ENCODE data around the gene AGMO. TPM values are rescaled to one million over a fixed set of nuclear protein-coding genes. Genes with fewer than 3 reads are reported as not detected.

The AGMO gene
- total RNA-seq, 2 donors from 2014 or later: 0.27 to 13.5 TPM

DNA sequence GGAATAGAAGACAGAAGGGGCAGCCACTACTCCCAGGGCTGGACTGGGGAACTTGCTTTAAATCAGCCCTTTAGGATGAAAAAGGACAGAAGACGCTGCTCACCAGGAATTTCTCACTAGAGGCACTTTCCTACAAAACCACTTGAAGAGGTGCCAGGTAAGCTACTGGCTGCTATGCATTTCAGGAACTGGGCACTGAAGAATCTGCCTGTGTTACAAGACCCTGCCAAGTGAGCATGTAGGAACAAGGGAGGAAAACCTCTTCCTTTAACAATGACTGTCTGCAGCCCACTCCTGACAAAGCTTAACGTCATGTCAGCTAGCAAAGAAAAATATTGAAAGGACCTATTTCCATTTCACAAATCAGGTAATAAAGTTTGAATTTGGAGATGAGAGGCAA, 5.8 kb upstream of the AGMO start:
- Histone ChIP-seq H3K4me1 (replicated peaks) (no peaks in the 10 kb centered on the region), H3K36me3 (no peaks in the 10 kb centered on the region), H3K27me3 (replicated peaks; ENCODE audit: insufficient read depth) (no peaks in the 10 kb centered on the region), H3K9me3 (no peaks in the 10 kb centered on the region), H3K4me3 (no peak overlapping the region), H3K27ac (no peak overlapping the region)
- intact Hi-C loops (cut with DNase I): no loop called here
- DNase-seq (ENCODE audit: low spot score): peak; percentile 7
- WGBS: 22% methylated on average over 2 of the region's 2 CpGs
- no peak for TF ChIP-seq CTCF (IDR thresholded peaks at IDR 0.05)
- TF ChIP-seq POLR2A (IDR thresholded peaks at IDR 0.05): no peak
- no peak for TF ChIP-seq POLR2AphosphoS5 (IDR thresholded peaks at IDR 0.05)

DNA sequence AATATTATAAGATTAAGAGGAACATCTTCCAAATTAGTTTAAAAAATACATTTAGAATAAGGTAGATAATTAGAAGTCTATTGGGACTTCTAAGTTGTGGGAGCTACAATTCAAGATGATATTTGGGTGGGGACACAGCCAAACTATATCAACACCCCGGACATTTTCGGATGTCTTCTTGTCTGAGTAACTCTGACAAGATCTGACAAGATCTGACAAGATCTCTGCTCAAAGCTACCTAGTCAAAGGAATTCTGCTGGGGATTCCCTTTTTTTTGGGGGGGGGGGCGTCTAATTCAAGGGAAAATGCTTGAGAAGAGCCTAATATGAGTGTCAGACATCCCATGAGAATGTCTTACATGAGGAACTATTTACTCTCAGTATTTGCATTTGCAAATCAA, 5.2 kb upstream of the AGMO start:
- Histone ChIP-seq H3K9me3 (no peaks in the 10 kb centered on the region), H3K4me3 (no peak overlapping the region), H3K27ac (no peak overlapping the region), H3K27me3 (replicated peaks; ENCODE audit: insufficient read depth) (no peaks in the 10 kb centered on the region), H3K4me1 (replicated peaks) (no peaks in the 10 kb centered on the region), H3K36me3 (no peaks in the 10 kb centered on the region)
- DNase-seq (ENCODE audit: low spot score): no peak
- no peak for TF ChIP-seq POLR2AphosphoS5 (IDR thresholded peaks at IDR 0.05)
- TF ChIP-seq POLR2A (IDR thresholded peaks at IDR 0.05): no peak
- no peak for TF ChIP-seq CTCF (IDR thresholded peaks at IDR 0.05)
- intact Hi-C loops (cut with DNase I): no loop called here
- 50% methylated on average over 3 of the region's 3 CpGs for WGBS

GRCh38 chr7:15566476-15566875, 4.7 kb upstream of the AGMO start:
- WGBS: 75% methylated on average over 5 of the region's 5 CpGs
- no peaks in the 10 kb centered on the region for H3K9me3 ChIP-seq
- no peak overlapping the region for H3K27ac ChIP-seq
- no peaks in the 10 kb centered on the region for H3K36me3 ChIP-seq
- TF ChIP-seq POLR2AphosphoS5 (IDR thresholded peaks at IDR 0.05): no peak
- TF ChIP-seq CTCF (IDR thresholded peaks at IDR 0.05): no peak
- no peak for DNase-seq (ENCODE audit: low spot score)
- no peak overlapping the region for H3K4me3 ChIP-seq
- no peaks in the 10 kb centered on the region for H3K4me1 ChIP-seq (replicated peaks)
- intact Hi-C loops (cut with DNase I): no loop called here
- H3K27me3 ChIP-seq (replicated peaks; ENCODE audit: insufficient read depth): no peaks in the 10 kb centered on the region

DNA sequence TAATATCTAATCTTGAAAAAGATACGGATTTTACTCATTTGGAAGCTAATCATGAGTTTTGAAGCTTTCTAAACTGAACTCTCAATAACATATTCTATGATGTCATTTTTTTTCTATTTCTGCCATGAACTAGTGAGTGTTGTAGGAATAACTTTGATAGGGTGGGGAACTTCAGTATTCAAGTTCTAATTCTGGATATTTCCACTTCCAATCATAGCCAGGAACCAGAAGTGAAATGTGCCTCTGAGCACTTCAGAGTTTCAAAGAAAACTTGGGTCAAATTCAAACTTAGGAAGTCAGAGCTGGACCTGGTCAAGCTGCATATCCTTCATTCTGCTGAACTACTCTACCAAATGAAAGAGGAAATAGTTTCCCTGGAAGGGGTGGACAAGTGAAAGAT, 847 bp downstream of the AGMO start:
- Histone ChIP-seq H3K27me3 (replicated peaks; ENCODE audit: insufficient read depth) (no peaks in the 10 kb centered on the region), H3K9me3 (no peaks in the 10 kb centered on the region), H3K4me1 (replicated peaks) (no peaks in the 10 kb centered on the region), H3K36me3 (no peaks in the 10 kb centered on the region), H3K4me3 (no peak overlapping the region), H3K27ac (no peak overlapping the region)
- TF ChIP-seq POLR2AphosphoS5 (IDR thresholded peaks at IDR 0.05) (no peak), POLR2A (IDR thresholded peaks at IDR 0.05) (no peak), CTCF (IDR thresholded peaks at IDR 0.05) (no peak)
- 86% methylated on average over 1 of the region's 1 CpG for WGBS
- DNase-seq (ENCODE audit: low spot score): no peak
- intact Hi-C loops (cut with DNase I): no loop called here

DNA sequence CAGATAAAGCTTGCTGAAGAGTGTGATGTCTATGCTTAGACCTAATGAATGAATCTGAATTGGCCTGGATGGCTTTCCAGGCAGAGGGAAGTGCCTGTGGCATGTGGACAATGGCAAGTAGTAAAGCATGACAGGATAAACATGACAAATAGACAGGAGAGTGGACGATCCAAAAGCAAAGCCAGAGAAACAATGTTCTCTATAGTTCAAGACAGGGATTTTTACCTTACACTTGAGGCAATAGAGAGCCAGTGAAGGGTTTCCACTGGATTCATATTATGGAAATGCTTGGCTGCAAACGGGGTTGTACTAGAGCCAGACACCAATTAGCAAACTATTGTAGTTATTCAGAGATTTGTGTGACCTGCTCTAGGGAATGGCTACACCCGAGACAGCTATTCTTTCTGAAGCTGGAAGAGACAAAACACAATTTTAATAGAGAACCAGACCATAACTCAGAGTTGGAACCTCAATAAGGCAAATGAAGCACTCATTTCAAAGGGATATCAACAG, 2.3 kb downstream of the AGMO start:
- Histone ChIP-seq H3K4me1 (replicated peaks) (no peaks in the 10 kb centered on the region), H3K9me3 (no peaks in the 10 kb centered on the region), H3K36me3 (no peaks in the 10 kb centered on the region), H3K27ac (no peak overlapping the region), H3K27me3 (replicated peaks; ENCODE audit: insufficient read depth) (no peaks in the 10 kb centered on the region), H3K4me3 (no peak overlapping the region)
- intact Hi-C loops (cut with DNase I): no loop called here
- no peak for DNase-seq (ENCODE audit: low spot score)
- no peak for TF ChIP-seq CTCF (IDR thresholded peaks at IDR 0.05)
- 54% methylated on average over 3 of the region's 3 CpGs for WGBS

Data from prostate gland (tissue), 2 donors.